ENCODE data around the gene APOL5.

- TF ChIP-seq POLR2A (IDR thresholded peaks at IDR 0.05; ENCODE audit: low read depth, low read length), result no peak
- TF ChIP-seq POLR2AphosphoS5 (IDR thresholded peaks at IDR 0.05; ENCODE audit: low read depth, low read length), result no peak
- TF ChIP-seq TAF1 (IDR thresholded peaks at IDR 0.05; ENCODE audit: borderline replicate concordance, low read depth, low read length), result no peak
Measured at GRCh38 chr22:35681454-35682052, 36.1 kb upstream of the APOL5 start.
